ENCODE results near the gene AAK1. TPM values are rescaled to one million over a fixed set of nuclear protein-coding genes. Genes with fewer than 3 reads are reported as not detected.

Gene AAK1
- total RNA-seq, 4 donors from 2014 or later, result 44.3 to 85.0 (median 60.3) TPM

DNA sequence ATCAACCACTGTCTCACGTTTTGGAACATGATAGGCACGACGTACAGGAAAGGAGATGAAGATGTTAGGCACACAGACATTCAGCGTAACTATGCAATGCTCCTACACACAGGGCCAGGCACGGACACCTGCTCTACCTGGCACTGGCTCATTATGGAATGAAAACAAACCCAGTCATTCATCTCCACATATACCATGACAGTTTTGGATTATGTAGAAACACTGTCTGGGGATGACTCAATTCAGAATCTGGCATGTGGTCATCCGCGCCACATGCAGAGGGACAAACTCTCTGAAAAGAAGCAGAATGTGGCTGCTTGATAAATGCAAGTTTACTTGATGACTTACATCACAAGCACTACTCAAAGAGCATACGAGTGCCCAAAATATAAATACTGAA, 176.8 kb downstream of the AAK1 start:
- H3K27ac ChIP-seq, result no peak overlapping the region
- no peak overlapping the region for H3K4me3 ChIP-seq
- H3K4me1 ChIP-seq, result peaks cover 0 to 4% (median 0%) of the 10 kb centered on the region in 4 donors
- H3K36me3 ChIP-seq, result peaks cover 0 to 10% (median 0%) of the 10 kb centered on the region in 3 donors
- no peaks in the 10 kb centered on the region for H3K9me3 ChIP-seq
- H3K27me3 ChIP-seq, result no peaks in the 10 kb centered on the region
- TF ChIP-seq CTCF (IDR thresholded peaks at IDR 0.05) (no peak), POLR2A (IDR thresholded peaks at IDR 0.05) (no peak)
- no peak for DNase-seq

- Histone ChIP-seq H3K36me3 (peaks cover 0 to 10% (median 0%) of the 10 kb centered on the region in 3 donors), H3K9me3 (no peaks in the 10 kb centered on the region), H3K4me1 (no peaks in the 10 kb centered on the region), H3K27me3 (no peaks in the 10 kb centered on the region), H3K27ac (no peak overlapping the region), H3K4me3 (no peak overlapping the region)
- TF ChIP-seq CTCF (IDR thresholded peaks at IDR 0.05), result no peak
- no peak for TF ChIP-seq POLR2A (IDR thresholded peaks at IDR 0.05)
- peak in 1 of 3 donors; percentile 51 for DNase-seq
These were observed 177.8 kb downstream of the AAK1 start for GRCh38 chr2:69465513-69466456.

DNA sequence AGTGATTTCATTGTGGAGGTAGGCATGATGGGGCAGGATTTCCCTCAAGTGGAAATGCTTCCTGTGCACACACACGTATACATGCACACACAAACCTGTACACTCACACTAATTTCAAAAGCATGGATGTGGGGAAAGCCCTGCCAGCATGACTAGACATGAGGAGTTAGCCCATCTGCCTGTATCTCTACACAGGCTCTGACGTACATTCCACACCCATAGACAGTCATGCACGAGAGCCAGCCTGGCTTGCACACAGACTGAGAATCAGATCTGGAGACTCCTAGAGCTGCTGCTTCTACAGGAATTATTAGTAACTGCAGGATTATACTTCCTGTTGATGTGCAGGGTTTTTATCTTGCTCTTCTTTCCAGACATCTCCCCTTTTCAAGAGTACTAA, 179.0 kb downstream of the AAK1 start:
- peak in 1 of 3 donors; percentile 49 for DNase-seq
- no peaks in the 10 kb centered on the region for H3K27me3 ChIP-seq
- H3K4me3 ChIP-seq, result no peak overlapping the region
- peaks cover 0 to 10% (median 0%) of the 10 kb centered on the region in 3 donors for H3K36me3 ChIP-seq
- H3K4me1 ChIP-seq, result no peaks in the 10 kb centered on the region
- TF ChIP-seq POLR2A (IDR thresholded peaks at IDR 0.05) (no peak), CTCF (IDR thresholded peaks at IDR 0.05) (no peak)
- no peak overlapping the region for H3K27ac ChIP-seq
- no peaks in the 10 kb centered on the region for H3K9me3 ChIP-seq

GRCh38 chr2:69462780-69463179, 180.8 kb downstream of the AAK1 start:
- DNase-seq, result no peak
- Histone ChIP-seq H3K36me3 (peaks cover 0 to 10% (median 0%) of the 10 kb centered on the region in 3 donors), H3K9me3 (no peaks in the 10 kb centered on the region), H3K4me1 (no peaks in the 10 kb centered on the region), H3K27ac (no peak overlapping the region), H3K4me3 (no peak overlapping the region), H3K27me3 (no peaks in the 10 kb centered on the region)
- TF ChIP-seq CTCF (IDR thresholded peaks at IDR 0.05) (no peak), POLR2A (IDR thresholded peaks at IDR 0.05) (no peak)

GRCh38 chr2:69461404-69461803, 182.1 kb downstream of the AAK1 start:
- Histone ChIP-seq H3K36me3 (peaks cover 0 to 10% (median 0%) of the 10 kb centered on the region in 3 donors), H3K27ac (no peak overlapping the region), H3K4me1 (no peaks in the 10 kb centered on the region), H3K4me3 (no peak overlapping the region), H3K27me3 (no peaks in the 10 kb centered on the region), H3K9me3 (no peaks in the 10 kb centered on the region)
- DNase-seq, result no peak
- TF ChIP-seq CTCF (IDR thresholded peaks at IDR 0.05) (no peak), POLR2A (IDR thresholded peaks at IDR 0.05) (no peak)
